ENCODE measurements around the gene ASTN1. TPM values are rescaled to one million over a fixed set of nuclear protein-coding genes. Genes with fewer than 3 reads are reported as not detected.

The ASTN1 gene
- total RNA-seq, 1 experiment from 2014 or later: 0.42 TPM

DNA sequence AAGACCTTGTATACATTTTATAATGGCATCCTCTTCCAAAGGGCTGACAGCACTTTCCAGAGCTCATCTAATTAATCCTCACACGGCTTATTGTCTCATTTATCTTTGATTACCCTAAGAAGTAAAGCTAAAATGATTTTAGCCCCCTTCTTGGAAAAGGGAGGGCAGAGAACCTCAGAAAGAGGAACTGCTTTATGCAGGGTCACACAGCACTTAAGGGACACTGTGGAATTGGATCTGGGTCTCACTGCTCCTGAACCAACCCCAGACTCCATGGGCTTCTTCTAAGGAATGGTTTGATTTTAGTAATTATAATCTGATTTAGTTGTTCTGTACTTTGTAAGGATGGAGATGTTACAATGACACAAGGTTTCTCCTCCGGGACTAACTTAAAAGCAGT lies 9.5 kb upstream of the ASTN1 start:
- Histone ChIP-seq H3K4me2 (ENCODE audit: low read length) (no peak overlapping the region), H3K27ac (ENCODE audit: low read depth, low read length) (no peak overlapping the region), H3K9ac (ENCODE audit: low read length) (no peak overlapping the region), H3K36me3 (ENCODE audit: control insufficient read depth in 1 of 2, insufficient read depth in 2 of 2, low read length in 2 of 2) (no peaks in the 10 kb centered on the region), H3K4me1 (ENCODE audit: control insufficient read depth in 1 of 2, insufficient read depth in 2 of 2, low read length in 2 of 2) (no peaks in the 10 kb centered on the region), H2AFZ (ENCODE audit: low read depth, low read length, poor library complexity, severe bottlenecking) (no peak overlapping the region), H3K4me3 (replicated peaks in 1 of 2; ENCODE audit: low read depth in 1 of 2, low read length in 2 of 2) (no peak overlapping the region), H3K9me2 (ENCODE audit: insufficient read depth) (no peaks in the 10 kb centered on the region), H4K20me1 (ENCODE audit: insufficient read depth) (no peaks in the 10 kb centered on the region), H3K9me3 (ENCODE audit: control insufficient read depth in 1 of 2, insufficient read depth in 1 of 2, low read depth in 1 of 2, low read length in 2 of 2) (no peaks in the 10 kb centered on the region), H3K27me3 (ENCODE audit: insufficient read depth, low read length) (peaks cover 10% of the 10 kb centered on the region; the same call in 1 of the 2 replicates), H3K79me2 (ENCODE audit: insufficient read depth, low read length) (no peaks in the 10 kb centered on the region)
- ChIA-PET CTCF (no interaction called here), RAD21 (ENCODE audit: low non-redundant PET in 1 of 2, low total read pairs in 2 of 2, uncharacterized antibody in 2 of 2, unreplicated experiment in 2 of 2) (no interaction called here), POLR2A (no interaction called here)
- ATAC-seq (no peak), DNase-seq (ENCODE audit: low read depth, low spot score) (no peak)
- TF ChIP-seq SIN3A (IDR thresholded peaks at IDR 0.05; ENCODE audit: low read depth): no peak
- TF ChIP-seq, protein P1, sequence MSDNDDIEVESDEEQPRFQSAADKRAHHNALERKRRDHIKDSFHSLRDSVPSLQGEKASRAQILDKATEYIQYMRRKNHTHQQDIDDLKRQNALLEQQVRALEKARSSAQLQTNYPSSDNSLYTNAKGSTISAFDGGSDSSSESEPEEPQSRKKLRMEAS (IDR thresholded peaks at IDR 0.05): no peak
- no peak for TF ChIP-seq EZH2 (IDR thresholded peaks at IDR 0.05)
- no peak for TF ChIP-seq YY1 (IDR thresholded peaks at IDR 0.05; ENCODE audit: extremely low read depth, insufficient replicate concordance, low read depth, low read length)
- TF ChIP-seq SP1 (IDR thresholded peaks at IDR 0.05; ENCODE audit: low read depth): no peak
- TF ChIP-seq ZNF274 (IDR thresholded peaks at IDR 0.05; ENCODE audit: low read depth, low read length): no peak
- TF ChIP-seq TCF7L2 (IDR thresholded peaks at IDR 0.05; ENCODE audit: borderline replicate concordance, extremely low read depth, insufficient read depth, insufficient read length): no peak
- no peak for TF ChIP-seq EGR1 (IDR thresholded peaks at IDR 0.05; ENCODE audit: low read depth)
- no TSS peak for BruUV-seq (replicated peaks)
- intact Hi-C loops (cut with micrococcal nuclease): no loop called here

DNA sequence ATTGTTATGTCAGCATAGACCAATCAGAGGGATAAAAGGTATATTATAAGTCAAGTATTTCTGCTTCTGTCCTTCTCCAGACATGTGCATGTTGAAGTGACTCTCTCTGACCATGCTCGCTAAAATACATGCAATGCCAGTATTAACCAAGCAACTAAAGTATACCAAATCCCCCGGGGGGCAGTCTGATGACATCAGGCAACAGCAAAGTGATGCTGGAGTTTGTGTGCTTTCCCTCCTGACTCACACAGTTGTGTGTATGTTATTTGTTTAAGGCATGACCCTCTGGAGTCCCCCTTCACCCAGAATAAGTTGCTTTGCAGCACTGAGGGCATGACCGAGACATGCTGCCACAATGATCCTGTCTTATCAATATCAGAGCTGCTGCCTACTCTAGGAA lies 8.4 kb upstream of the ASTN1 start:
- H3K27me3 ChIP-seq (ENCODE audit: insufficient read depth, low read length): peaks cover 13% of the 10 kb centered on the region; the same call in 1 of the 2 replicates
- no peak overlapping the region for H2AFZ ChIP-seq (ENCODE audit: low read depth, low read length, poor library complexity, severe bottlenecking)
- no peak overlapping the region for H3K27ac ChIP-seq (ENCODE audit: low read depth, low read length)
- no TSS peak for BruUV-seq (replicated peaks)
- DNase-seq (ENCODE audit: low read depth, low spot score) (no peak), ATAC-seq (no peak)
- H3K4me2 ChIP-seq (ENCODE audit: low read length): no peak overlapping the region
- no peaks in the 10 kb centered on the region for H3K9me2 ChIP-seq (ENCODE audit: insufficient read depth)
- TF ChIP-seq SRF (IDR thresholded peaks at IDR 0.05; ENCODE audit: low read depth) (no peak), POLR2A (IDR thresholded peaks at IDR 0.05; ENCODE audit: borderline replicate concordance, extremely low read depth, insufficient read depth, insufficient read length) (no peak), CEBPB (IDR thresholded peaks at IDR 0.05; ENCODE audit: low read depth) (no peak), EZH2 (IDR thresholded peaks at IDR 0.05) (no peak), SIN3A (IDR thresholded peaks at IDR 0.05; ENCODE audit: low read depth) (no peak), RAD21 (IDR thresholded peaks at IDR 0.05; ENCODE audit: low read depth) (no peak)
- TF ChIP-seq, protein P1 (IDR thresholded peaks at IDR 0.05): no peak
- TF ChIP-seq, protein P2, sequence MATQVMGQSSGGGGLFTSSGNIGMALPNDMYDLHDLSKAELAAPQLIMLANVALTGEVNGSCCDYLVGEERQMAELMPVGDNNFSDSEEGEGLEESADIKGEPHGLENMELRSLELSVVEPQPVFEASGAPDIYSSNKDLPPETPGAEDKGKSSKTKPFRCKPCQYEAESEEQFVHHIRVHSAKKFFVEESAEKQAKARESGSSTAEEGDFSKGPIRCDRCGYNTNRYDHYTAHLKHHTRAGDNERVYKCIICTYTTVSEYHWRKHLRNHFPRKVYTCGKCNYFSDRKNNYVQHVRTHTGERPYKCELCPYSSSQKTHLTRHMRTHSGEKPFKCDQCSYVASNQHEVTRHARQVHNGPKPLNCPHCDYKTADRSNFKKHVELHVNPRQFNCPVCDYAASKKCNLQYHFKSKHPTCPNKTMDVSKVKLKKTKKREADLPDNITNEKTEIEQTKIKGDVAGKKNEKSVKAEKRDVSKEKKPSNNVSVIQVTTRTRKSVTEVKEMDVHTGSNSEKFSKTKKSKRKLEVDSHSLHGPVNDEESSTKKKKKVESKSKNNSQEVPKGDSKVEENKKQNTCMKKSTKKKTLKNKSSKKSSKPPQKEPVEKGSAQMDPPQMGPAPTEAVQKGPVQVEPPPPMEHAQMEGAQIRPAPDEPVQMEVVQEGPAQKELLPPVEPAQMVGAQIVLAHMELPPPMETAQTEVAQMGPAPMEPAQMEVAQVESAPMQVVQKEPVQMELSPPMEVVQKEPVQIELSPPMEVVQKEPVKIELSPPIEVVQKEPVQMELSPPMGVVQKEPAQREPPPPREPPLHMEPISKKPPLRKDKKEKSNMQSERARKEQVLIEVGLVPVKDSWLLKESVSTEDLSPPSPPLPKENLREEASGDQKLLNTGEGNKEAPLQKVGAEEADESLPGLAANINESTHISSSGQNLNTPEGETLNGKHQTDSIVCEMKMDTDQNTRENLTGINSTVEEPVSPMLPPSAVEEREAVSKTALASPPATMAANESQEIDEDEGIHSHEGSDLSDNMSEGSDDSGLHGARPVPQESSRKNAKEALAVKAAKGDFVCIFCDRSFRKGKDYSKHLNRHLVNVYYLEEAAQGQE (IDR thresholded peaks at IDR 0.05; ENCODE audit: low read depth): no peak
- ChIA-PET RAD21 (ENCODE audit: low non-redundant PET in 1 of 2, low total read pairs in 2 of 2, uncharacterized antibody in 2 of 2, unreplicated experiment in 2 of 2) (no interaction called here), POLR2A (no interaction called here), CTCF (no interaction called here)
- H3K4me1 ChIP-seq (ENCODE audit: control insufficient read depth in 1 of 2, insufficient read depth in 2 of 2, low read length in 2 of 2): no peaks in the 10 kb centered on the region
- no peaks in the 10 kb centered on the region for H3K79me2 ChIP-seq (ENCODE audit: insufficient read depth, low read length)
- no peak overlapping the region for H3K4me3 ChIP-seq (replicated peaks in 1 of 2; ENCODE audit: low read depth in 1 of 2, low read length in 2 of 2)
- H4K20me1 ChIP-seq (ENCODE audit: insufficient read depth): no peaks in the 10 kb centered on the region
- H3K36me3 ChIP-seq (ENCODE audit: control insufficient read depth in 1 of 2, insufficient read depth in 2 of 2, low read length in 2 of 2): no peaks in the 10 kb centered on the region
- no peaks in the 10 kb centered on the region for H3K9me3 ChIP-seq (ENCODE audit: control insufficient read depth in 1 of 2, insufficient read depth in 1 of 2, low read depth in 1 of 2, low read length in 2 of 2)
- no peak overlapping the region for H3K9ac ChIP-seq (ENCODE audit: low read length)
- intact Hi-C loops (cut with micrococcal nuclease): no loop called here

All from HCT116 (cell line).